K562 (cell line): ENCODE results near the gene GDAP2. TPM values are rescaled to one million over a fixed set of nuclear protein-coding genes. Genes with fewer than 3 reads are reported as not detected.

Source experiments
- CCNT2 ChIP-seq: IDR thresholded peaks from 2 replicates; pipeline ENCODE4 v1.6.1; 2011; ENCODE audit warnings: borderline replicate concordance, low read depth, mild to moderate bottlenecking, moderate library complexity, mixed read lengths, low read length; ENCODE audit not compliant: insufficient read length; ENCODE audit errors: extremely low read depth
- MTF1 ChIP-seq: fragments of 250-450 bp; sonication (Bioruptor Pico); IDR thresholded peaks from 2 replicates; pipeline ENCODE4 v1.9.0; 2021; ENCODE audit warnings: moderate library complexity, mild to moderate bottlenecking, inconsistent platforms, borderline replicate concordance
- POLR2H ChIP-seq: IDR thresholded peaks from 2 replicates; pipeline ENCODE4 v1.6.1; 2016; ENCODE audit warnings: missing genetic modification characterization, low read depth, mild to moderate bottlenecking, control low read depth, missing compliant biosample characterization, moderate library complexity
- TCF7 ChIP-seq: sonication (generic); IDR thresholded peaks from 2 replicates; pipeline ENCODE4 v1.6.1; 2016; ENCODE audit warnings: antibody characterized with exemption, borderline replicate concordance
- UBTF ChIP-seq, 2 experiments: IDR thresholded peaks; 2 replicates each; pipeline ENCODE4 v1.6.1; 2012; ENCODE audit warnings: improper control_type of control experiment in 2 of 2, low read depth in 2 of 2, low read length in 2 of 2, borderline replicate concordance in 1 of 2
- ZNF586 ChIP-seq: fragments of 450-650 bp; formaldehyde crosslinking; conservative IDR thresholded peaks from 2 replicates; pipeline ENCODE4 v1.4.0; 2020; ENCODE audit warnings: mild to moderate bottlenecking, moderate library complexity
- polyA plus RNA-seq, 8 experiments: library from polyadenylated mRNA; depleted of rRNA in 4 of 8; stranded (reverse) in 5 of 8; unstranded in 3 of 8; fragments of >200 nt; fragmentation: Nextera tagmentation in 2 of 8; fragmentation: Illumina TruSeq in 1 of 8; extraction: Ambion mirVana in 2 of 8; extraction: Trizol in 1 of 8; gene quantifications; 2 replicates each; pipeline versions ENCODE4 v1.2.1 to v1.2.3, GENCODE V29; 2011 to 2014; ENCODE audit warnings: inconsistent platforms in 1 of 8, missing spikeins in 1 of 8
- total RNA-seq, 7 experiments: library from RNA; depleted of rRNA in 6 of 7; stranded (reverse); fragments of >200 nt in 6 of 7; fragmentation: Illumina TruSeq in 2 of 7; extraction: Trizol in 2 of 7; gene quantifications; 2 replicates each; pipeline versions ENCODE4 v1.2.1 to v1.2.3, GENCODE V29; 2011 to 2021; ENCODE audit warnings: low replicate concordance in 1 of 7
- TF ChIP-seq, protein P1 (sequence below): fragments of 250-450 bp; sonication (Bioruptor Pico); IDR thresholded peaks from 2 replicates; pipeline ENCODE4 v1.4.0; 2020; ENCODE audit warnings: mild to moderate bottlenecking, moderate library complexity

Gene GDAP2
- total and polyA plus RNA-seq, 9 of the 15 experiments (the other 6 are each of a cell fraction or from before 2014, with no cell fraction given): 4.1 to 23.1 (median 13.2) TPM

DNA sequence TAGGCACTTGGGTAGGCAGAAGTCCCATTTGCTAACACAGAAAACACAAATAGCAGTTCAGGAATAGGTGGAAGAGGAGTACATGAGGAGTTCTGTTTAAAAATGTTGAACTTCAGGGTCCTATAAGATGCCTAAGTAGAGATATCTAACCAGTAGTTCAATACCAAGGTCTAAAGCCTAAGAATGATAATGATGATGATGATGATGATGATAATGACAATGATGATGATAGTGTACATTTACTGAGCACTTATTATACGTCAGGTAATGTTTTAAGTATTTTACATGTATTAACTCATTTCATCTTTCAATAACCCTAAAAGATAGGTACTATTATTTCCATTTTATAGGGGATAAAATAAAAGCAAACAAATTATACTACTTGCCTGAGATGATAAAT, 50.1 kb downstream of the GDAP2 start (continued):
- TF ChIP-seq, protein P1, sequence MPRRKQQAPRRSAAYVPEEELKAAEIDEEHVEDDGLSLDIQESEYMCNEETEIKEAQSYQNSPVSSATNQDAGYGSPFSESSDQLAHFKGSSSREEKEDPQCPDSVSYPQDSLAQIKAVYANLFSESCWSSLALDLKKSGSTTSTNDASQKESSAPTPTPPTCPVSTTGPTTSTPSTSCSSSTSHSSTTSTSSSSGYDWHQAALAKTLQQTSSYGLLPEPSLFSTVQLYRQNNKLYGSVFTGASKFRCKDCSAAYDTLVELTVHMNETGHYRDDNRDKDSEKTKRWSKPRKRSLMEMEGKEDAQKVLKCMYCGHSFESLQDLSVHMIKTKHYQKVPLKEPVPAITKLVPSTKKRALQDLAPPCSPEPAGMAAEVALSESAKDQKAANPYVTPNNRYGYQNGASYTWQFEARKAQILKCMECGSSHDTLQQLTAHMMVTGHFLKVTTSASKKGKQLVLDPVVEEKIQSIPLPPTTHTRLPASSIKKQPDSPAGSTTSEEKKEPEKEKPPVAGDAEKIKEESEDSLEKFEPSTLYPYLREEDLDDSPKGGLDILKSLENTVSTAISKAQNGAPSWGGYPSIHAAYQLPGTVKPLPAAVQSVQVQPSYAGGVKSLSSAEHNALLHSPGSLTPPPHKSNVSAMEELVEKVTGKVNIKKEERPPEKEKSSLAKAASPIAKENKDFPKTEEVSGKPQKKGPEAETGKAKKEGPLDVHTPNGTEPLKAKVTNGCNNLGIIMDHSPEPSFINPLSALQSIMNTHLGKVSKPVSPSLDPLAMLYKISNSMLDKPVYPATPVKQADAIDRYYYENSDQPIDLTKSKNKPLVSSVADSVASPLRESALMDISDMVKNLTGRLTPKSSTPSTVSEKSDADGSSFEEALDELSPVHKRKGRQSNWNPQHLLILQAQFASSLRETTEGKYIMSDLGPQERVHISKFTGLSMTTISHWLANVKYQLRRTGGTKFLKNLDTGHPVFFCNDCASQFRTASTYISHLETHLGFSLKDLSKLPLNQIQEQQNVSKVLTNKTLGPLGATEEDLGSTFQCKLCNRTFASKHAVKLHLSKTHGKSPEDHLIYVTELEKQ (CRISPR knock-in tag): no peak
- TF ChIP-seq MTF1: no peak
- no peak for TF ChIP-seq POLR2H (tag)
- TF ChIP-seq UBTF (IDR thresholded peaks at IDR 0.05; ENCODE audit: borderline replicate concordance in 1 of 2, low read depth in 2 of 2, low read length in 2 of 2): no peak
- no peak for TF ChIP-seq CCNT2
- TF ChIP-seq TCF7: no peak
- no peak for TF ChIP-seq ZNF586 (CRISPR knock-in tag)
